SK-N-SH treated with all-trans-retinoic acid at 6 μM for 48 hours (cell line): ENCODE data around the gene C20orf204.

Experiments used
- ARNTL ChIP-seq: fragments of 450-650 bp; formaldehyde crosslinking; IDR thresholded peaks from 2 replicates; pipeline ENCODE4 v1.5.0; 2020; ENCODE audit warnings: low read depth, mild to moderate bottlenecking, moderate library complexity, borderline replicate concordance
- ESRRG ChIP-seq: fragments of 250-450 bp; sonication (Bioruptor Pico); IDR thresholded peaks from 2 replicates; pipeline ENCODE4 v1.6.1; 2021; ENCODE audit warnings: mild to moderate bottlenecking
- PPARA ChIP-seq: fragments of 250-450 bp; sonication (Bioruptor Pico); IDR thresholded peaks from 2 replicates; pipeline ENCODE4 v1.5.0; 2020; ENCODE audit warnings: mild to moderate bottlenecking, borderline replicate concordance
- RARB ChIP-seq: fragments of 250-450 bp; sonication (Bioruptor Pico); IDR thresholded peaks from 2 replicates; pipeline ENCODE4 v1.8.0; 2021; ENCODE audit warnings: mild to moderate bottlenecking, moderate library complexity
- SNAI2 ChIP-seq: fragments of 250-450 bp; sonication (Bioruptor Pico); IDR thresholded peaks from 2 replicates; pipeline ENCODE4 v1.5.0; 2020; ENCODE audit warnings: mild to moderate bottlenecking, moderate library complexity
- ZFP3 ChIP-seq: fragments of 250-450 bp; sonication (Bioruptor Pico); IDR thresholded peaks from 2 replicates; pipeline ENCODE4 v1.5.0; 2020; ENCODE audit warnings: mild to moderate bottlenecking, moderate library complexity
- ZNF565 ChIP-seq: fragments of 450-650 bp; formaldehyde crosslinking; conservative IDR thresholded peaks from 2 replicates; pipeline ENCODE4 v1.5.0; 2020; ENCODE audit warnings: low read depth, mild to moderate bottlenecking, moderate library complexity
- ZNF70 ChIP-seq: fragments of 450-650 bp; formaldehyde crosslinking; IDR thresholded peaks from 2 replicates; pipeline ENCODE4 v1.5.0; 2020; ENCODE audit warnings: mild to moderate bottlenecking, moderate library complexity
- ZNF8 ChIP-seq: fragments of 450-650 bp; formaldehyde crosslinking; IDR thresholded peaks from 2 replicates; pipeline ENCODE4 v1.5.0; 2020; ENCODE audit warnings: mild to moderate bottlenecking, moderate library complexity
- TF ChIP-seq, protein P1 (sequence below): fragments of 250-450 bp; sonication (Bioruptor Pico); IDR thresholded peaks from 2 replicates; pipeline ENCODE4 v1.8.0; 2020; ENCODE audit warnings: mild to moderate bottlenecking, moderate library complexity, borderline replicate concordance
- TF ChIP-seq, protein P2 (sequence below): fragments of 250-450 bp; sonication (Bioruptor Pico); IDR thresholded peaks from 2 replicates; pipeline ENCODE4 v1.8.0; 2021; ENCODE audit warnings: low read depth, mild to moderate bottlenecking, moderate library complexity, borderline replicate concordance

DNA sequence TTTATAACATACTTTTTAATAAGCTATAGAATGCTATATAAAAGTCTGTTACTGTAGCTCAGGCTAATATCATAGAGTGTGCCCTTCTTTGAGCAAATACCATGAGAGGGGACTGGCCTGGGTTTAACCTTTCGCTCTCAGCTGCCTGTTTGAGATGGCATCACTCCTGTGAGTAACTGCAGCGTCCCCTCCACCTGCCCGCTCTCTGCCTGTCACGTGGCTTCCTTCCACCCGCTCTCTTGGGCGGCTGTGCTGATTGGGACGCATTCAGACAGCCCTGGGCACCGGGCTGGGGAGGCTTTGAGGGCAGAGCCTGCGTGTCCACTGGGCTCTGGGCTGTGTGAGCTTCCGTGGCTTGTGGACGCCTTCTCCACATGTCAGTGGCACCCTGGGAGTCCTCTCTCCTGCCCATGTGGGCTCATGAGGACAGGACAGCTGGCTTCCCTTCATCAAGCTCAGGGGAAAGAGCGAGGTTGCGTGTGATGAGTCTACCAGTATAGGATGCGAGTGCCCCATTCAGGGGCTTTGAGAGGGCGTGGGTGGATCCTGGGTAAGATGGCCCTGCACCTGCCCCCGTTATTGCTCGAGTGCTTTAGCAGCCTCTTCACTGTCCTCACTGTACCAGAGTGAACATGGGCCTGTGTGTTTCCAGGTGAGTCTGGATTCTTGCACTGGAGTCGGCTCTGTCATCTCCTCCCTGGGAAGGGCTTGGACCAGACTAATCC, 10.7 kb upstream of the C20orf204 start:
- TF ChIP-seq ESRRG (no peak), SNAI2 (no peak), ZNF8 (CRISPR knock-in tag) (no peak), ZNF565 (CRISPR knock-in tag) (no peak), ZNF70 (CRISPR knock-in tag) (no peak), ZFP3 (CRISPR knock-in tag) (no peak), ARNTL (CRISPR knock-in tag) (no peak), RARB (CRISPR knock-in tag) (no peak), PPARA (CRISPR knock-in tag) (no peak)
- TF ChIP-seq, protein P1, sequence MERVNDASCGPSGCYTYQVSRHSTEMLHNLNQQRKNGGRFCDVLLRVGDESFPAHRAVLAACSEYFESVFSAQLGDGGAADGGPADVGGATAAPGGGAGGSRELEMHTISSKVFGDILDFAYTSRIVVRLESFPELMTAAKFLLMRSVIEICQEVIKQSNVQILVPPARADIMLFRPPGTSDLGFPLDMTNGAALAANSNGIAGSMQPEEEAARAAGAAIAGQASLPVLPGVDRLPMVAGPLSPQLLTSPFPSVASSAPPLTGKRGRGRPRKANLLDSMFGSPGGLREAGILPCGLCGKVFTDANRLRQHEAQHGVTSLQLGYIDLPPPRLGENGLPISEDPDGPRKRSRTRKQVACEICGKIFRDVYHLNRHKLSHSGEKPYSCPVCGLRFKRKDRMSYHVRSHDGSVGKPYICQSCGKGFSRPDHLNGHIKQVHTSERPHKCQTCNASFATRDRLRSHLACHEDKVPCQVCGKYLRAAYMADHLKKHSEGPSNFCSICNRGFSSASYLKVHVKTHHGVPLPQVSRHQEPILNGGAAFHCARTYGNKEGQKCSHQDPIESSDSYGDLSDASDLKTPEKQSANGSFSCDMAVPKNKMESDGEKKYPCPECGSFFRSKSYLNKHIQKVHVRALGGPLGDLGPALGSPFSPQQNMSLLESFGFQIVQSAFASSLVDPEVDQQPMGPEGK (CRISPR knock-in tag): no peak
- TF ChIP-seq, protein P2, sequence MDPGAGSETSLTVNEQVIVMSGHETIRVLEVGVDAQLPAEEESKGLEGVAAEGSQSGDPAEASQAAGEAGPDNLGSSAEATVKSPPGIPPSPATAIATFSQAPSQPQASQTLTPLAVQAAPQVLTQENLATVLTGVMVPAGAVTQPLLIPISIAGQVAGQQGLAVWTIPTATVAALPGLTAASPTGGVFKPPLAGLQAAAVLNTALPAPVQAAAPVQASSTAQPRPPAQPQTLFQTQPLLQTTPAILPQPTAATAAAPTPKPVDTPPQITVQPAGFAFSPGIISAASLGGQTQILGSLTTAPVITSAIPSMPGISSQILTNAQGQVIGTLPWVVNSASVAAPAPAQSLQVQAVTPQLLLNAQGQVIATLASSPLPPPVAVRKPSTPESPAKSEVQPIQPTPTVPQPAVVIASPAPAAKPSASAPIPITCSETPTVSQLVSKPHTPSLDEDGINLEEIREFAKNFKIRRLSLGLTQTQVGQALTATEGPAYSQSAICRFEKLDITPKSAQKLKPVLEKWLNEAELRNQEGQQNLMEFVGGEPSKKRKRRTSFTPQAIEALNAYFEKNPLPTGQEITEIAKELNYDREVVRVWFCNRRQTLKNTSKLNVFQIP (CRISPR knock-in tag): no peak
